Endothelial cell (in vitro differentiated cells): Measurements from ENCODE around the gene AIDA. TPM values are rescaled to one million over a fixed set of nuclear protein-coding genes. Genes with fewer than 3 reads are reported as not detected.

Experiments
- DNase-seq: peaks from one replicate; pipeline ENCODE4 v3.0.0; 2021; ENCODE audit warnings: low spot score
- H3K27ac Mint-ChIP-seq: one replicate; pipeline ENCODE4 v1.8.0; 2021; ENCODE audit warnings: mixed read lengths, inconsistent platforms; ENCODE audit not compliant: unreplicated experiment
- H3K27me3 Mint-ChIP-seq: one replicate; pipeline ENCODE4 v1.8.0; 2021; ENCODE audit warnings: mild to moderate bottlenecking, moderate library complexity, mixed read lengths, inconsistent platforms; ENCODE audit not compliant: unreplicated experiment
- H3K36me3 Mint-ChIP-seq: one replicate; pipeline ENCODE4 v1.8.0; 2021; ENCODE audit warnings: mild to moderate bottlenecking, low read depth, mixed read lengths, inconsistent platforms; ENCODE audit not compliant: unreplicated experiment
- H3K4me1 Mint-ChIP-seq: one replicate; pipeline ENCODE4 v1.8.0; 2021; ENCODE audit warnings: mild to moderate bottlenecking, mixed read lengths, inconsistent platforms; ENCODE audit not compliant: unreplicated experiment
- H3K4me3 Mint-ChIP-seq: one replicate; pipeline ENCODE4 v1.8.0; 2021; ENCODE audit warnings: mild to moderate bottlenecking, mixed read lengths, inconsistent platforms; ENCODE audit not compliant: unreplicated experiment
- H3K9me3 Mint-ChIP-seq: one replicate; pipeline ENCODE4 v1.8.0; 2021; ENCODE audit warnings: mixed read lengths, inconsistent platforms; ENCODE audit not compliant: unreplicated experiment
- total RNA-seq: library from RNA; stranded (reverse); fragmentation: NEBNext Ultra II Directional; extraction: Animal tissue kit (Norgen Biotek cat#: 25700); gene quantifications from one replicate; pipeline ENCODE4 v1.2.1, GENCODE V29; 2021; ENCODE audit not compliant: unreplicated experiment
- TF ChIP-seq, protein P1 (sequence below): fragments of 200-600 bp; sonication (generic); IDR thresholded peaks from one replicate; pipeline ENCODE4 v1.5.0; 2021; ENCODE audit warnings: antibody characterized with exemption; ENCODE audit not compliant: unreplicated experiment

The AIDA gene
- total RNA-seq, 1 donor from 2014 or later, result 93.4 TPM

DNA sequence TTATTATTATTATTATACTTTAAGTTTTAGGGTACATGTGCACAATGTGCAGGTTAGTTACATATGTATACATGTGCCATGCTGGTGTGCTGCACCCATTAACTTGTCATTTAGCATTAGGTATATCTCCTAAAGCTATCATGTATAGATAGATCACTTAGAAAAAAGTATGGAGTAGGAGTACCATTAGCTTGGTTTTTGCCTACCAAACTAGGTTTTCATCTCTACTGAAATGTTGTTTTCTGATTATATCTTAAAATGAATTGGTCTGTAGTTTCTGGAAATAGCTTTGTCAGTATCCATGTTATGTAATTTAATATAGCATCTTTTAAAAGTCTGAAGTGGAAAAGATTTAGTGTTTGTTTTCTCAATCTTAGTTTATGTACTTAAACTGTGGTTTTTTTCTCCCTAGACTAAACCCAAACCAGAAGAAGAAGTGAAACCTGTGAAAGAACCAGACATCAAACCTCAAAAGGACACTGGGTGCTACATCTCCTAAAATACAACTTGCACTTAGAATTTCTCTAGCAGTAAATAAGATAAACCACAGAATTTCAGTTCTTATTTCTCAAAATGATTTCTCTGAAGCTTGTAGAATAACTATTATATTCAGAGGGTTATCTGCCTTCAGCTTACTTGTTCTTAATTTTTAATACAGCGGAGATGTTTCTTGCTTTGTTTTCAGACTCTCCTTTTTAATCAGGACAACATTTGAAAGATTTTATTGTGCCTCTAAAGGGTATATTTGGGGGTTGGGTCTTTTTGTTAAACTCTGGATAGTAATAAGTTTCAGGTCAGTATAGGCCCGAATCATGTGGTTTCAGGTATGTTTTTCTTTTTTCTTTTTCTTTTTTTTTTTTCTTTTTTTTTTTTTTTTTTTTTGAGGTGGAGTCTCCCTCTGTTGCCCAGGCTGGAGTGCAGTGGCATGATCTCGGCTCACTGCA is 20.2 kb upstream of the AIDA start:
- Mint-ChIP-seq H3K36me3 (peaks cover 30% of the 10 kb centered on the region), H3K27ac (no peak overlapping the region), H3K4me1 (peaks cover 4% of the 10 kb centered on the region), H3K9me3 (no peaks in the 10 kb centered on the region), H3K27me3 (no peaks in the 10 kb centered on the region), H3K4me3 (no peak overlapping the region)
- TF ChIP-seq, protein P1, sequence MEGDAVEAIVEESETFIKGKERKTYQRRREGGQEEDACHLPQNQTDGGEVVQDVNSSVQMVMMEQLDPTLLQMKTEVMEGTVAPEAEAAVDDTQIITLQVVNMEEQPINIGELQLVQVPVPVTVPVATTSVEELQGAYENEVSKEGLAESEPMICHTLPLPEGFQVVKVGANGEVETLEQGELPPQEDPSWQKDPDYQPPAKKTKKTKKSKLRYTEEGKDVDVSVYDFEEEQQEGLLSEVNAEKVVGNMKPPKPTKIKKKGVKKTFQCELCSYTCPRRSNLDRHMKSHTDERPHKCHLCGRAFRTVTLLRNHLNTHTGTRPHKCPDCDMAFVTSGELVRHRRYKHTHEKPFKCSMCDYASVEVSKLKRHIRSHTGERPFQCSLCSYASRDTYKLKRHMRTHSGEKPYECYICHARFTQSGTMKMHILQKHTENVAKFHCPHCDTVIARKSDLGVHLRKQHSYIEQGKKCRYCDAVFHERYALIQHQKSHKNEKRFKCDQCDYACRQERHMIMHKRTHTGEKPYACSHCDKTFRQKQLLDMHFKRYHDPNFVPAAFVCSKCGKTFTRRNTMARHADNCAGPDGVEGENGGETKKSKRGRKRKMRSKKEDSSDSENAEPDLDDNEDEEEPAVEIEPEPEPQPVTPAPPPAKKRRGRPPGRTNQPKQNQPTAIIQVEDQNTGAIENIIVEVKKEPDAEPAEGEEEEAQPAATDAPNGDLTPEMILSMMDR, result no peak
- no peak for DNase-seq

DNA sequence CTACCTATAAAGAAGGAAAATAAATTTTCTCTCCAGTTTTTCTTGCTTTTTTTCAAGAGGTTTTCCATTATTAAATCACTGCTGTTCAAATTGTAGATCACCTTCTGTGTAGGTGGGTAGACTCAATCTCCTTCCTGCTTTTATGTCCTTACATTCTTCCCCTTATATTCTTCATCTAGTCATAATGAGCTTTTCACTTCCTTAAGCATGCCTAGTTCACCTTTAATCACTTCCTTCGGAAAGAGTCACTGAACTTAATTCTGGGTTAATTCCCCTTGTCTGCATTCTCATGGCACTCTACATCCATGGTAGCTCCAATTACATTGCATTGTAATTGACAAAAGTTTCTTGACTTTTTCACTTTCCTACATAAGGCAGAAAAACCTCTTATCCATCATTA is 18.6 kb upstream of the AIDA start:
- Mint-ChIP-seq H3K9me3 (no peaks in the 10 kb centered on the region), H3K36me3 (peaks cover 35% of the 10 kb centered on the region), H3K27me3 (no peaks in the 10 kb centered on the region), H3K4me1 (peaks cover 4% of the 10 kb centered on the region), H3K4me3 (no peak overlapping the region), H3K27ac (no peak overlapping the region)
- TF ChIP-seq, protein P1, result no peak
- DNase-seq, result no peak

DNA sequence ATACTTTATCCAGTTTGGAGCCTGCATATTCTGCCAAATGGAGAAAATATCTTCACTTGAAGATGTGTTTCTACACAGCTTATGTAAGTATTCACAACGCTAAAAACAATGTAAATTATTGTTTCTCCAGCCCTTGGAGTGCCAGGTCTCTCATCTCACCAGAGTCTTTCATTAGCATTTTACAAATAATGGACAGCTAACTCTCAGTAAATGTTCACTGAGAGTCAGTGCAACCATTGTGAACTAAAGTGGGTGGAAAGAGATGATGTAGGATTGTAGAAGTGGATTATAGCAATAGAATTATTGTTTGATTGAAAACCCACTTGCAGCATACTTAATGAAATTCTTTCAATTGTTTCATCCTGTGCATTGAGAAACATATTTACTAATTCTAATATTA is 16.5 kb upstream of the AIDA start:
- Mint-ChIP-seq H3K4me3 (no peak overlapping the region), H3K27me3 (no peaks in the 10 kb centered on the region), H3K4me1 (peaks cover 4% of the 10 kb centered on the region), H3K9me3 (no peaks in the 10 kb centered on the region), H3K36me3 (peaks cover 41% of the 10 kb centered on the region), H3K27ac (no peak overlapping the region)
- DNase-seq, result no peak
- TF ChIP-seq, protein P1, result no peak

DNA sequence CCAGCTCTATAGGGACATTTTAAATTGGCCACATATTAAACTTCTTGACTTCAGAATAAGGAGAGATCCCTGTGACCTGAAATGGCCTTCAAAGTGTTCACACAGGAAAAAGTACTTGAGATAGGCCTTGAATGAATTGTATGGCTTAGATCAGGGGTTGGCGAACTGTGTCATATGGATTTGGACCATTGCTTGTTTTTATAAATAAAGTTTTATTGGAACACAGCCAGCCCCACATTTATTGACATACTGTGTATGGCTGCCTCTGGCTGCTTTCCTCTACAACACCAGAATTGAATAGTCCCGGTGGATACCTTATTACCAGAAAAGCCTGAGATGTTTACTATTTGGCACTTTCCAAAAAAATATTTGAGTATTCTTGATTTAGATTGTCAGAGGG is 4.1 kb upstream of the AIDA start:
- TF ChIP-seq, protein P1, result no peak
- H3K27ac Mint-ChIP-seq, result no peak overlapping the region

More for the DNA sequence above, 4.1 kb upstream of the AIDA start:
- DNase-seq, result no peak
- peaks cover 13% of the 10 kb centered on the region for H3K4me1 Mint-ChIP-seq
- H3K36me3 Mint-ChIP-seq, result peaks cover 11% of the 10 kb centered on the region
- H3K27me3 Mint-ChIP-seq, result peaks cover 15% of the 10 kb centered on the region
- no peaks in the 10 kb centered on the region for H3K9me3 Mint-ChIP-seq
- no peak overlapping the region for H3K4me3 Mint-ChIP-seq
